ENCODE results near the gene MTERF4. TPM values are rescaled to one million over a fixed set of nuclear protein-coding genes. Genes with fewer than 3 reads are reported as not detected.

MTERF4 gene
- total RNA-seq, 4 donors from 2014 or later = 67.8 to 110 (median 91.0) TPM

DNA sequence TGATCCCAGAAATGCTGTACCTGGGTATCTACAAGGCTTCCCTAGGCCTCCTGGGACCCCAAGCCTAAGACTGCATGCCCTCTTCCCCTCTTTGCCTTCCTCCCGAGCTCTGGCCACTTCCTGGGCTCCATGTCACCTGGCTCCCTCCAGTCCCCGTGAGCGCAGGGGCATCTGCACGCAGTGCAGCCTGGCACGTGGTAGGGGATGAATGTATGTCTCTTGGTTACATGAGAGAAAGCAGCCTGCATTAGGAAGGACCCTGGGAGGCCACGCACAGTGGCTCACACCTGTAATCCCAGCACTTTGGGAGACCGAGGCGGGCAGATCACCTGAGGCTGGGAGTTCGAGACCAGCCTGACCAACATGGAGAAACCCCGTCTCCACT is 31.3 kb upstream of the MTERF4 start:
- H3K27ac ChIP-seq = no peak overlapping the region
- H3K9me3 ChIP-seq = no peaks in the 10 kb centered on the region
- peaks cover 0 to 3% of the 10 kb centered on the region in 2 donors for H3K36me3 ChIP-seq
- TF ChIP-seq, protein P1, sequence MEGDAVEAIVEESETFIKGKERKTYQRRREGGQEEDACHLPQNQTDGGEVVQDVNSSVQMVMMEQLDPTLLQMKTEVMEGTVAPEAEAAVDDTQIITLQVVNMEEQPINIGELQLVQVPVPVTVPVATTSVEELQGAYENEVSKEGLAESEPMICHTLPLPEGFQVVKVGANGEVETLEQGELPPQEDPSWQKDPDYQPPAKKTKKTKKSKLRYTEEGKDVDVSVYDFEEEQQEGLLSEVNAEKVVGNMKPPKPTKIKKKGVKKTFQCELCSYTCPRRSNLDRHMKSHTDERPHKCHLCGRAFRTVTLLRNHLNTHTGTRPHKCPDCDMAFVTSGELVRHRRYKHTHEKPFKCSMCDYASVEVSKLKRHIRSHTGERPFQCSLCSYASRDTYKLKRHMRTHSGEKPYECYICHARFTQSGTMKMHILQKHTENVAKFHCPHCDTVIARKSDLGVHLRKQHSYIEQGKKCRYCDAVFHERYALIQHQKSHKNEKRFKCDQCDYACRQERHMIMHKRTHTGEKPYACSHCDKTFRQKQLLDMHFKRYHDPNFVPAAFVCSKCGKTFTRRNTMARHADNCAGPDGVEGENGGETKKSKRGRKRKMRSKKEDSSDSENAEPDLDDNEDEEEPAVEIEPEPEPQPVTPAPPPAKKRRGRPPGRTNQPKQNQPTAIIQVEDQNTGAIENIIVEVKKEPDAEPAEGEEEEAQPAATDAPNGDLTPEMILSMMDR (IDR thresholded peaks at IDR 0.05) = no peak
- TF ChIP-seq POLR2A (IDR thresholded peaks at IDR 0.05) = no peak
- H3K27me3 ChIP-seq = no peaks in the 10 kb centered on the region
- H3K4me1 ChIP-seq = no peaks in the 10 kb centered on the region
- WGBS, 2 donors = 94 to 100% methylated on average over 7 to 9 of the region's 10 CpGs
- no peak overlapping the region for H3K4me3 ChIP-seq (replicated peaks in 1 of 3)
- no peak for DNase-seq
- intact Hi-C loops (cut with DNase I) = no loop called here

DNA sequence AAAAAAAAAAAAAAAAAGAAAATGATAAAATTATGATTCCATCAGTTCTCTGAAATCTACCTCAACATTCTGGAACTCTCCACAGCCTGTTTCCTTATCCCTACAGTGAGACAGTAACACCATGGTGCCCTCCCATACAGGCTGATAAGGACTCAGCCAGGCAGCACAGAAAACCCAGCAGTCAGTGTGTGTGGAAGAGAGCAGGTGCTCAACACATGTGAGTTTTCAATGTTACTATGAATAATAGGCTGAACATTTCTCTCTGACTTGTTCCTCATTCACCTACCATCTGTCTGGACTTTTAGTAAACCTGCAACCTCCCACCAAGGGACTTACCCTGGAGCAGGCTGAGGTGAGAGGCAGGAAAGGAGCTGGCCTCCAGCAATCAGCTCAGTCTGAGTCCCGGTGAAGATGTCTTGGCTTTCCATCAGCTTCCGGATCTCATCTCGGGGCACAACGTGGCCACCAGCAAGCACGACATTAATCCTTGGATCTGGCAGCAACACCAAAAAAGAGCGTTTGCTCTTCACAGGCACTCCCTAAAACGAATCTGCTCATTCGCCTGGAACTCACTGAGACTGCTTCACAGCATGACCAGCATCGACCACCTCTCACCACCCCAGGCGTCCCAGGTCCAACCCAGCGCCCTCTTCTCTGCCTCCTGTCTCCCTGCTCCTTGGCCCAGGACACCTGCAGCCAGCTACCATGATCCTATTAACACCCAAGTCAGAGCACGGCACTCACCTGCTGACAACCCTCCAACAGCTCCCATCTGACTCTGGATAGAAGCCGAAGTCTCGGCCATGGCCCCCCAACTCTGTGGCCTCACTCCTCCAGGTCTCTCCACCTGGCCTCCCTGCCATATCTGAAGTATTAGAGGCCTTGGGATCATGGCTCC is 30.7 kb upstream of the MTERF4 start:
- Histone ChIP-seq H3K36me3 (peaks cover 0 to 3% of the 10 kb centered on the region in 2 donors), H3K4me1 (no peaks in the 10 kb centered on the region), H3K27ac (no peak overlapping the region), H3K27me3 (no peaks in the 10 kb centered on the region), H3K9me3 (no peaks in the 10 kb centered on the region), H3K4me3 (replicated peaks in 1 of 3) (no peak overlapping the region)
- TF ChIP-seq POLR2A (IDR thresholded peaks at IDR 0.05) = no peak
- TF ChIP-seq, protein P1 (IDR thresholded peaks at IDR 0.05) = no peak
- DNase-seq = no peak
- intact Hi-C loops (cut with DNase I) = no loop called here
- 90 to 93% methylated on average over 14 of the region's 14 CpGs for WGBS, 2 donors

- TF ChIP-seq POLR2A (IDR thresholded peaks at IDR 0.05) = no peak
- TF ChIP-seq, protein P1 (IDR thresholded peaks at IDR 0.05) = no peak
- DNase-seq = no peak
- 96 to 98% methylated on average over 7 of the region's 7 CpGs for WGBS, 2 donors
Observed at GRCh38 chr2:241131531-241131930, 29.4 kb upstream of the MTERF4 start.

GRCh38 chr2:241130316-241130715 is 28.2 kb upstream of the MTERF4 start:
- Histone ChIP-seq H3K36me3 (no peaks in the 10 kb centered on the region), H3K27ac (no peak overlapping the region), H3K9me3 (no peaks in the 10 kb centered on the region), H3K4me1 (no peaks in the 10 kb centered on the region), H3K4me3 (replicated peaks in 1 of 3) (no peak overlapping the region), H3K27me3 (no peaks in the 10 kb centered on the region)
- intact Hi-C loops (cut with DNase I) = no loop called here
- TF ChIP-seq POLR2A (IDR thresholded peaks at IDR 0.05) = no peak
- TF ChIP-seq, protein P1 (IDR thresholded peaks at IDR 0.05) = no peak
- 91 to 96% methylated on average over 12 to 16 of the region's 16 CpGs for WGBS, 2 donors
- no peak for DNase-seq

More at GRCh38 chr2:241131531-241131930, 29.4 kb upstream of the MTERF4 start:
- intact Hi-C loops (cut with DNase I) = no loop called here
- Histone ChIP-seq H3K36me3 (no peaks in the 10 kb centered on the region), H3K9me3 (no peaks in the 10 kb centered on the region), H3K4me1 (no peaks in the 10 kb centered on the region), H3K27ac (no peak overlapping the region), H3K4me3 (replicated peaks in 1 of 3) (no peak overlapping the region), H3K27me3 (no peaks in the 10 kb centered on the region)

Data from thyroid gland (tissue), 4 donors.